Osteoblast (primary cell): ENCODE data around the gene SORCS2. TPM values are rescaled to one million over a fixed set of nuclear protein-coding genes. Genes with fewer than 3 reads are reported as not detected.

Source experiments
- DNase-seq: peaks from one replicate; pipeline ENCODE4 v3.0.0; 2011; ENCODE audit warnings: low spot score, mixed read lengths; ENCODE audit not compliant: insufficient read length; ENCODE audit errors: missing footprints
- H2AFZ ChIP-seq: 2 replicates; pipeline ENCODE4 v1.6.0; 2011; ENCODE audit warnings: mild to moderate bottlenecking, low read length
- H3K27ac ChIP-seq: 2 replicates; pipeline ENCODE4 v1.5.1; 2011; ENCODE audit warnings: mild to moderate bottlenecking, low read depth, low read length, moderate library complexity
- H3K27me3 ChIP-seq: 2 replicates; pipeline ENCODE4 v1.6.0; 2012; ENCODE audit warnings: mild to moderate bottlenecking, control low read depth, inconsistent platforms, low read length, moderate library complexity; ENCODE audit not compliant: insufficient read depth
- H3K36me3 ChIP-seq: 2 replicates; pipeline ENCODE4 v1.5.1; 2011; ENCODE audit warnings: mild to moderate bottlenecking, low read length, control low read depth, moderate library complexity; ENCODE audit not compliant: insufficient read depth
- H3K4me1 ChIP-seq: 2 replicates; pipeline ENCODE4 v1.5.1; 2011; ENCODE audit warnings: mild to moderate bottlenecking, low read length, control low read depth, moderate library complexity; ENCODE audit not compliant: insufficient read depth
- H3K4me2 ChIP-seq: 2 replicates; pipeline ENCODE4 v1.6.0; 2011; ENCODE audit warnings: mild to moderate bottlenecking, low read length; ENCODE audit not compliant: insufficient read depth
- H3K4me3 ChIP-seq: fragments of 200-600 bp; sonication (generic); 3 replicates; pipeline ENCODE4 v1.5.1; 2012; ENCODE audit warnings: mild to moderate bottlenecking, low read length, inconsistent platforms; ENCODE audit not compliant: insufficient read depth
- H3K79me2 ChIP-seq: 2 replicates; pipeline ENCODE4 v1.6.0; 2012; ENCODE audit warnings: mild to moderate bottlenecking, low read length, control low read depth, inconsistent platforms; ENCODE audit not compliant: insufficient read depth
- H3K9me3 ChIP-seq: 2 replicates; pipeline ENCODE4 v1.5.1; 2011; ENCODE audit warnings: low read depth, low read length, control low read depth
- H4K20me1 ChIP-seq: 2 replicates; pipeline ENCODE4 v1.6.0; 2012; ENCODE audit warnings: mild to moderate bottlenecking, low read length, control low read depth; ENCODE audit not compliant: insufficient read depth
- total RNA-seq: library from RNA; depleted of rRNA; stranded (reverse); fragments of >200 nt; gene quantifications from 2 replicates; pipeline ENCODE4 v1.2.3, GENCODE V29; 2012
- TF ChIP-seq, protein P1 (sequence below): IDR thresholded peaks from 2 replicates; pipeline ENCODE4 v1.5.1; 2011; ENCODE audit warnings: mild to moderate bottlenecking, low read depth, low read length, moderate library complexity; ENCODE audit errors: extremely low read depth

SORCS2 gene
- total RNA-seq, 1 donor: 9.0 TPM

DNA sequence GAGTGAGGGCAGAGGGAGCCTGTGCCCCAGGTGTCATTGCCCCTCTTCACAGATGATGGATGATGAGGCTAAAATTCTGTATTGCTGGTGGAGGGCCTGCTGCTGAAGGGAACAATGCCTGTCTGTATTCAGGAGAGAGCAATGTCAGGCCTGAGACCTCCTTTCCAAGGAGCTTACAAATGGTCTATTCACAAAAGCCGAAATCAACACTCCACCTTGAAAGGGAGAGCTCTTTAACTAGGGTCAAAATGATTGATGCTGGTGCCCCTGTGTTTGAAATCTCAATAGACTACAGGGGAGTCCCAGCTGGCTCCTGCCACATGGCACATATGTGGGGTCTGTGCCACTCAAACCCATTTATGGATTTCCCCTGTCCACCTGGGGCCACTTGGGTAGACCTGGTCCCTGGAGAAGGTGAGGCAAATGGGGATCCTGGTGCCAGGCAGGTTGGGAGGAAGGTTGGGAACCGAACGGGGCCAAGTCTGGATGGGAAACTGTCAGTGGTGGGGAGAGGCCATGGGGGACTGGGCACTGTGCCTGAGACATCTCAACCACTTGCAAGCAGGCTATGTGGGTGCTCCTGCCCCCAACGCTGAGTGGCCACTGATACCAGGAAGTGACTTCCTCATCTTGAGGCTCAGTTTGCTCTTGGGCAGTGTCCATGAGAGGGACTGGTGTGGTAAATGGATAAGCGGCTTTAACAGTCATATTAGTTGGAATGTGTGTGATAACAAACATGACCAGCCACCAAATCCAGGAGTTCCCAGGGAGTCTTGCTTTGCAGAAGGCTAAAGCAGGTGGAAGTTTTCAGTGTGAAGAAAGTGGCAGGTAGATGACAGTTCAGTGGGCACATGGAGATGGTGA is 466.2 kb downstream of the SORCS2 start:
- TF ChIP-seq, protein P1, sequence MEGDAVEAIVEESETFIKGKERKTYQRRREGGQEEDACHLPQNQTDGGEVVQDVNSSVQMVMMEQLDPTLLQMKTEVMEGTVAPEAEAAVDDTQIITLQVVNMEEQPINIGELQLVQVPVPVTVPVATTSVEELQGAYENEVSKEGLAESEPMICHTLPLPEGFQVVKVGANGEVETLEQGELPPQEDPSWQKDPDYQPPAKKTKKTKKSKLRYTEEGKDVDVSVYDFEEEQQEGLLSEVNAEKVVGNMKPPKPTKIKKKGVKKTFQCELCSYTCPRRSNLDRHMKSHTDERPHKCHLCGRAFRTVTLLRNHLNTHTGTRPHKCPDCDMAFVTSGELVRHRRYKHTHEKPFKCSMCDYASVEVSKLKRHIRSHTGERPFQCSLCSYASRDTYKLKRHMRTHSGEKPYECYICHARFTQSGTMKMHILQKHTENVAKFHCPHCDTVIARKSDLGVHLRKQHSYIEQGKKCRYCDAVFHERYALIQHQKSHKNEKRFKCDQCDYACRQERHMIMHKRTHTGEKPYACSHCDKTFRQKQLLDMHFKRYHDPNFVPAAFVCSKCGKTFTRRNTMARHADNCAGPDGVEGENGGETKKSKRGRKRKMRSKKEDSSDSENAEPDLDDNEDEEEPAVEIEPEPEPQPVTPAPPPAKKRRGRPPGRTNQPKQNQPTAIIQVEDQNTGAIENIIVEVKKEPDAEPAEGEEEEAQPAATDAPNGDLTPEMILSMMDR: no peak
- no peaks in the 10 kb centered on the region for H3K79me2 ChIP-seq
- H3K27me3 ChIP-seq: peaks cover 2% of the 10 kb centered on the region
- peak; percentile 78 for DNase-seq
- no peak overlapping the region for H3K4me3 ChIP-seq
- H3K4me1 ChIP-seq: no peaks in the 10 kb centered on the region
- no peak overlapping the region for H2AFZ ChIP-seq
- H3K27ac ChIP-seq: no peak overlapping the region
- H3K36me3 ChIP-seq: no peaks in the 10 kb centered on the region
- H3K9me3 ChIP-seq: no peaks in the 10 kb centered on the region
- peaks cover 5% of the 10 kb centered on the region for H4K20me1 ChIP-seq
- H3K4me2 ChIP-seq: no peak overlapping the region

DNA sequence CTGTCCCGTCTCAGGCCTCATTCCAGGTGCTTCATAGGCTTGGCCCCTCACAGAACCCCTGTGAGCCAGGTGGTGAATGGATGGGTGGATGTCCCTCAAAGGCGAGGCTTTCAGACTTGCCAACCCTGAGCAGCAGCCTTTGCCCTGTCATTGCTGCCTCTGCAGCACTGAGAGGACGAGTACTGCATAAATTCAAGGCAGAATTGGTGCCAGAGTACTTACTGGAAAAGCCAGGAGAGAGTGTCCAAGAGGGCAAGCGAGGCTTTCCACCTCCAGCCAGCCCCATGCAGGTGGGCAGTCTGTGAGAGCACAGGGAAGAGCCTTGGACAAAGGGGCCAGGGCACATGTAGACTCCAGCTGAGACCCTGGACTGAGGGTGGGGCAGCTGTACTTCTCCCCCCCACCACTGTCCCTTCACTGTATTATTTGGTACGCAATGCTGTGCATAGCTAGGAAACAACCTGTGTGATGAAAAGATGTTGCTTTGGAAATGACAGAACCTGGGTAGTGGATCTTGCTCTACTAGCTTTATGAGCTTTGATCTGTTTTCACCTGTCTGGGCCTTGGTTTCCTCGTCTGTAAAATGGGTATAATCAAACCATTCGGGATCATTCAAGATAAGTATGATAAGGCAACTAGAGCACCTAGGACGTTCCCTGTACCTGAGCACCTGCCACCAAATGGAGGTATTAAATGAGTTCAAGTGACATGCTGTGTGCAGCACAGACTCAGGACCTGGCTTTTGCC is 467.3 kb downstream of the SORCS2 start:
- Histone ChIP-seq H3K4me3 (no peak overlapping the region), H3K27me3 (peaks cover 2% of the 10 kb centered on the region), H3K4me2 (no peak overlapping the region), H3K27ac (no peak overlapping the region), H2AFZ (no peak overlapping the region), H3K9me3 (no peaks in the 10 kb centered on the region), H4K20me1 (peaks cover 5% of the 10 kb centered on the region), H3K4me1 (no peaks in the 10 kb centered on the region), H3K79me2 (no peaks in the 10 kb centered on the region), H3K36me3 (no peaks in the 10 kb centered on the region)
- TF ChIP-seq, protein P1: no peak
- peak; percentile 51 for DNase-seq

DNA sequence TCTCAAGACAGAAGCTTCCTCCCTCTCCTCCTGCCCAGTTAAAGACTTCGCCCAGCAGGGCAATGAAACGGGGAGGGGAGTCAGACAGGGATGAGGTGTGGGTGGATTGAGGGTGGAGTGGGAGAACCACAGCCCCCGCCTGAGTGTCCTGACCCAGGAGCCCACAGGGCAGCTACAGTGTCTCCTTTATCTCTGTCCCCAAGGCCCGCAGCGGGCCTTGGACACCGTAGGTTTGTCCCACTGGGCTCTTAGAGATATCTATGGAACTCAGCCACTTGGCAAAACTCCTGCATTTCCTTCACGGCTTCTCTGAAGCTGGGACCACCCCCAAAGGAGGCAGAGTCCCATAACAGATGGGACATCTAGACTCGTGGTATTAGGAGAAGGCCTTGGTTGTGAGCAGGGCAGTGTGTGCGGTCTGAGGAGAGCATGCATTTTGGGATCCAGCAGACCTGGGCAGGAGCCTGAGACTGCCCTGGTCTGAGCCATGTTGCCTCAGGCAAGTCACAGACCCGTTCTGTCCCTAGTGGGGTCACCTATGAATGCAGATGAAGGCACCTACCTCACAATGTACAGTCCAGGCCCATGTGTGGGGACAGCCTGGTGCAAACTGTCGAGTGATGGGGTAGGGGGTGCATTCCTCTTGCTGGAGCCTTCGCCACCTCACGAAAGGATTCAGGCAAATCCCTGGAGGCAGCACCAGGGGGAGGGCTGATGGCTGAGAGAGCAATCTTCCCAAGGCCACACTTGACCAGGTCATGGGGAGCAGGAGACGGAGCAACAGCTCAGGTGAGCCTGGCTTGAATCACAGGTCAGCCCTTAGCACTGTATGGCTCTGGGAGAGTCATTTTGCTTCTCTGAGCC is 468.1 kb downstream of the SORCS2 start:
- H2AFZ ChIP-seq: no peak overlapping the region
- peaks cover under 1% of the 10 kb centered on the region for H3K27me3 ChIP-seq
- H3K4me2 ChIP-seq: no peak overlapping the region
- peak; percentile 66 for DNase-seq
- H3K9me3 ChIP-seq: no peaks in the 10 kb centered on the region
- no peak overlapping the region for H3K27ac ChIP-seq
- TF ChIP-seq, protein P1: no peak
- no peaks in the 10 kb centered on the region for H3K79me2 ChIP-seq
- peaks cover 5% of the 10 kb centered on the region for H4K20me1 ChIP-seq
- H3K36me3 ChIP-seq: no peaks in the 10 kb centered on the region
- no peaks in the 10 kb centered on the region for H3K4me1 ChIP-seq
- no peak overlapping the region for H3K4me3 ChIP-seq
